Large intestine (tissue), 3 donors: ENCODE measurements around the gene EXOC3. TPM values are rescaled to one million over a fixed set of nuclear protein-coding genes. Genes with fewer than 3 reads are reported as not detected.

Experiments used
- DNase-seq, 2 donors: peaks; one replicate each; pipeline versions ENCODE4 v3.0.0 to v3.0.0-alpha.2; 2013
- H3K27ac ChIP-seq: one replicate; pipeline ENCODE4 v1.5.1; 2013; ENCODE audit warnings: low read length
- H3K27me3 ChIP-seq: 2 replicates; pipeline ENCODE4 v1.6.1; 2013; ENCODE audit warnings: low read length; ENCODE audit not compliant: control insufficient read depth, insufficient read depth
- H3K36me3 ChIP-seq: 2 replicates; pipeline ENCODE4 v1.6.1; 2013; ENCODE audit warnings: low read length; ENCODE audit not compliant: control insufficient read depth, insufficient read depth
- H3K4me1 ChIP-seq: one replicate; pipeline ENCODE4 v1.6.1; 2013; ENCODE audit warnings: low read length; ENCODE audit not compliant: control insufficient read depth, insufficient read depth
- H3K4me3 ChIP-seq: one replicate; pipeline ENCODE4 v1.5.1; 2013; ENCODE audit warnings: low read length
- H3K9me3 ChIP-seq: one replicate; pipeline ENCODE4 v1.6.1; 2013; ENCODE audit warnings: mild to moderate bottlenecking, low read depth, low read length, moderate library complexity; ENCODE audit not compliant: control insufficient read depth
- WGBS: methylation state at CpG from one replicate; pipeline ENCODE4 v1.1.5; 2013; ENCODE audit warnings: low lambda C conversion rate; ENCODE audit not compliant: insufficient coverage; 5-methylcytosine and 5-hydroxymethylcytosine counted together
- polyA plus RNA-seq: library from polyadenylated mRNA; unstranded; fragments of 120-200 nt; gene quantifications from one replicate; pipeline ENCODE4 v1.2.1, GENCODE V29; 2013

The EXOC3 gene
- polyA plus RNA-seq, 1 donor = 59.1 TPM

GRCh38 chr5:440401-441201, 2.4 kb upstream of the EXOC3 start:
- H3K4me3 ChIP-seq = no peak overlapping the region
- H3K36me3 ChIP-seq = peaks cover 2% of the 10 kb centered on the region
- DNase-seq = no peak
- no peaks in the 10 kb centered on the region for H3K9me3 ChIP-seq
- H3K27ac ChIP-seq = no peak overlapping the region
- WGBS = 92% methylated on average over 7 of the region's 18 CpGs
- H3K27me3 ChIP-seq = no peaks in the 10 kb centered on the region
- peaks cover 11% of the 10 kb centered on the region for H3K4me1 ChIP-seq

DNA sequence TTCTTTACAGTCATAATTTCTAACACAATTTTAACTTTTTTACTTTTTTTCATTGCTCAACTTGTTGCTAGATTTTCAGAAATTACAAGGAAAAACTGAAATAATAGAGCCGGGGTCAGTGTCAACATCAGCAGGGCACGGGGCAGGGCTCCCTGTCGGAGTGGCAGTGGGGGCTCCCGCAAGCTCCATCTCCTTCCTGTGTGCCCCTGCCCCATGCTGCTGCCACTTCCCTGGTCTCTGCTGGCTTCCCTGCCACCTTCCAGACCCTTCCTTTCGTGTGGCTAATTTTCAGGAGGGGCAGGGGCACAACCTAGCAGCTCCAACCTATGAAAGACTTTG, 1.0 kb upstream of the EXOC3 start:
- Histone ChIP-seq H3K27me3 (no peaks in the 10 kb centered on the region), H3K36me3 (peaks cover 11% of the 10 kb centered on the region), H3K9me3 (no peaks in the 10 kb centered on the region), H3K4me3 (peak overlapping the region; percentile 96), H3K27ac (no peak overlapping the region), H3K4me1 (peaks cover 11% of the 10 kb centered on the region)
- 100% methylated on average over 1 of the region's 5 CpGs for WGBS
- DNase-seq = no peak

DNA sequence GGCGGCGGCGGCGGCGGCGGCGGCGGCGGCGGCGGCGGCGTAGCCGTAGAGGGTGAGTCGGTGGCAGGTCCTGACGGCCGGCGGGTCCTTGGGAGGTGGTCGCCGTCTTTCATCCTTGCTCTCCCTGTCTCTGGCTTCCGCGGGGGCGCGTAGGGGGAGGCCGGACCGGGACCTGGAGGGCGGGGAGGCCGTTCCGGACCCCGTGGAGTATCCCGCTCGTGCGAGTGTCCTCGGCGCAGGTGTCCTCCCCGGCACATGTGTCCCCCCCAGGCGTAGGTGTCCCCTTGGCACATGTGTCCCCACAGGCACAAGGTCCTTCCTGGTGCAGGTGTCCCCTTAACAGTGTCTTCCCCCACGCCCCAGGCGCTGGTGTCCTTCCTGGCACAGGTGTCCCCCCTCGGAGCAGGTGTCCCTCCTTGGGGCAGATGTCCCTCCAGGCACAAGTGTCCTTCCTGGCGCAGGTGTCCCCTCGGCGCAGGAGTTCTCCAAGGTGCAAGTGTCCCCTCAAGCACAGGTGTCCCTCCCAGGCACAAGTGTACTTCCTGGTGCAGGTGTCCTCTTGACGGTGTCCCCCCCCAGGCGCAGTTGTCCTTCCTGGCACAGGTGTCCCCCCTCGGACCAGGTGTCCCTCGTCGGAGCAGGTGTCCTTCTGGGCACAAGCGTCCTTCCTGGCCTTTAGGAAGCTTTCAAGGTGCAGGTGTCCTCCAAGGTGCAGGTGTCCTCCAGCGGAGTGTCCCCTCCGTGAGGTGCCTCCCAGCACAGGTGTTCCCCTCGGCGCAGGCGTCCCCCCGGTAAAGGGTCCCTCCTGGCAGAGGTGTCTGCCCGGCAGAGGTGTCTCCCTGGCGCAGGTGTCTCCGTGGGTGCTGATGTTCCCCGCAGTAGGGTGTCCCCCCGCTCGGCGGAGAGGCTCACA, 519 bp downstream of the EXOC3 start:
- no CpG with 5 or more reads among the region's 62 CpGs for WGBS
- Histone ChIP-seq H3K36me3 (peaks cover 26% of the 10 kb centered on the region), H3K4me1 (peaks cover 11% of the 10 kb centered on the region), H3K4me3 (peak overlapping the region; percentile 96), H3K27me3 (no peaks in the 10 kb centered on the region), H3K9me3 (no peaks in the 10 kb centered on the region), H3K27ac (no peak overlapping the region)
- peak in 1 of 2 donors; percentile 50 for DNase-seq

DNA sequence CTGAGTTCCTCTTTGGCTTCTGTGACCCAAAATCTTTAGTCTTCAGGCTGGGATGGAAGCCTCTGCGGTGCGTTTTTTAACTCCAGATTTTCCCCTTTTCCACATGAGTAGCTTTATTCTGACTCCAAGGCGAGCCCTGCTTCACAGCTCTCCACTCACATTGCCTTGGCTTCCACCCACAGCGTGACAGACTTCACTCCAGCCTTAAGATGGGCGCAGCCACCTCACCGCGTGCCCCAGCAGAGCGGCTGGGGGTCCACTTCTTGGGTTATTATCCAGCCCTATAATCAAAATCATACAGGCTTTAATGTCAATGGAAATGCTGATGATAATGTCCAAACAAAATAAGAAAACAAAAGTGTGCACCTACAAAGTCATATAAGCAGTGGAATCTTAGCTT, 1.2 kb downstream of the EXOC3 start:
- Histone ChIP-seq H3K4me1 (peaks cover 11% of the 10 kb centered on the region), H3K27me3 (no peaks in the 10 kb centered on the region), H3K36me3 (peaks cover 34% of the 10 kb centered on the region), H3K9me3 (no peaks in the 10 kb centered on the region), H3K4me3 (peak overlapping the region; percentile 96), H3K27ac (no peak overlapping the region)
- DNase-seq = no peak
- no CpG with 5 or more reads among the region's 8 CpGs for WGBS

DNA sequence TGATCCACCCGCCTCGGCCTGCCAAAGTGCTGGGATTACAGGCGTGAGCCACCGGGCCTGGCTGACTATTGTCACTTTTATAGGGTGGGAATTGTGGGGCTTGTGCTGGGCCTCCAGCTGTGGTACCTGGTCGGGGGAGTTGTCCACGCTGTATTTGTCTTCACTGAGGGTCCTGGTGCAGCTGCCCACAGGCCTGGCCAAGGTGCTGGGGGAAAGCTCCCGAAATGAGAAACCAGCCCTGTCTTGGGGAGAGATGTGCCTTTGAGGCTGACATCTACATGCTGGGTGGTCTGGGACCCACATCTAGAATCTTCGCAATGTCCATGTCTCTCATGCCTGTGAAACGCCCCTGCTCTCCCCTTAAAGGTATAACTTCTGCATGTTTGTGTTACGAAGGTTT, 2.6 kb downstream of the EXOC3 start:
- Histone ChIP-seq H3K27me3 (no peaks in the 10 kb centered on the region), H3K27ac (no peak overlapping the region), H3K4me3 (no peak overlapping the region), H3K9me3 (peaks cover 3% of the 10 kb centered on the region), H3K4me1 (peaks cover 11% of the 10 kb centered on the region), H3K36me3 (peaks cover 46% of the 10 kb centered on the region)
- WGBS = no CpG with 5 or more reads among the region's 10 CpGs
- DNase-seq = no peak

DNA sequence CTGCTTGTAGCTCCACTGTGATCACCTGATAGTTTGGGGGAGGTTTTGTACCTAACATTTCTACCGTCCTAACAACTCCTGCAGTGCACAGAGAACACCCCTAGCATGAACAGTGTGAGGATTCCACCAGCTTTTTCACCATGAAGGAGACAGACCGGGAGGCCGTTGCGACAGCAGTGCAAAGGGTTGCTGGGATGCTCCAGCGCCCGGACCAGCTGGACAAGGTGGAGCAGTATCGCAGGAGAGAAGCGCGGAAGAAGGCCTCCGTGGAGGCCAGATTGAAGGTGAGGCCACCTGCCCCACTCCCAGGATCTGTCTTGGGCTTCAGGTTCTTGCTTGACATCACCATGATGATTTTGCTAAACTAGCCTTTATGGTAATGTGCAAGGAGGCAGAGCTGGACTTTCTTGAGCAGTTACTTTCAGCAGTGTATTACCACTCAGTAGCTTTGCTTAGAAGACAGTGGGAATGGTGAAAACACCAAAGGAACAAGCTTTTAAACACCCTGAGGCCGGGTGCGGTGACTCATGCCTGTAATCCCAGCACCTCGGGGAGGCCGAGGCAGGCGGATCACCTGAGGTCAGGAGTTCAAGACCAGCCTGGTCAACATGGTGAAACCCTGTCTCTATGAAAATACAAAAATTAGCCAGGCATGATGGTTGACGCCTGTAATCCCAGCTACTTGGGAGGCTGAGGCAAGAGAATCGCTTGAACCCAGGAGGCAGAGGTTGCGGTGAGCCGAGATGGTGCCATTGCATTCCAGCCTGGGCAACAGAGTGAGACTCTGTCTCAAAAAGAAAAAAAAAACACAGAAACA, 3.3 kb downstream of the EXOC3 start:
- Histone ChIP-seq H3K9me3 (peaks cover 3% of the 10 kb centered on the region), H3K27ac (no peak overlapping the region), H3K27me3 (no peaks in the 10 kb centered on the region), H3K36me3 (peaks cover 46% of the 10 kb centered on the region), H3K4me1 (peaks cover 11% of the 10 kb centered on the region), H3K4me3 (no peak overlapping the region)
- no peak for DNase-seq
- no CpG with 5 or more reads among the region's 19 CpGs for WGBS

DNA sequence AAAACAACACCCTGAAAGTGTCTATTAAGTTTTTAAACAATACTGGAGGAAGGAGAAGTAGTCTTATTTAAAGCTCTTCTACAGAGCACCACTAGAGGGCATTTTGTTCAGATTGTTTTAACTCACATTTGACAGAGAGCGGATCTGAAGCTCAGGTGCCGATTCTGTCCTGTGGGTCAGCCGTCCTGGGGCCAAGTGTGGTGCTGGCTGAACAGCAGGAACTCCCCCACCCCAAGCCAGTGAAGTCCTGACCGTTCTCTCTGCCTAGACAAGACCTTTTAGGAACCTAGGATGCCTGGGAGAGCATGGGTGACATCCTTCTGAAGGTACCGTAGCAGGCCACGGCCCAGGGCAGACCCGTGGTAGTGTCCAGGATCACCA, 3.9 kb downstream of the EXOC3 start:
- DNase-seq = no peak
- H3K36me3 ChIP-seq = peaks cover 51% of the 10 kb centered on the region

GRCh38 chr5:447501-447900, 4.5 kb downstream of the EXOC3 start:
- Histone ChIP-seq H3K4me1 (peaks cover 5% of the 10 kb centered on the region), H3K36me3 (peaks cover 55% of the 10 kb centered on the region), H3K4me3 (no peak overlapping the region), H3K27ac (no peak overlapping the region), H3K9me3 (peaks cover 12% of the 10 kb centered on the region), H3K27me3 (no peaks in the 10 kb centered on the region)
- DNase-seq = no peak
- WGBS = no CpG with 5 or more reads among the region's 21 CpGs

More for the DNA sequence above, 3.9 kb downstream of the EXOC3 start:
- H3K27ac ChIP-seq = no peak overlapping the region
- H3K9me3 ChIP-seq = peaks cover 8% of the 10 kb centered on the region
- WGBS = no CpG with 5 or more reads among the region's 7 CpGs
- peaks cover 10% of the 10 kb centered on the region for H3K4me1 ChIP-seq
- no peak overlapping the region for H3K4me3 ChIP-seq
- no peaks in the 10 kb centered on the region for H3K27me3 ChIP-seq

DNA sequence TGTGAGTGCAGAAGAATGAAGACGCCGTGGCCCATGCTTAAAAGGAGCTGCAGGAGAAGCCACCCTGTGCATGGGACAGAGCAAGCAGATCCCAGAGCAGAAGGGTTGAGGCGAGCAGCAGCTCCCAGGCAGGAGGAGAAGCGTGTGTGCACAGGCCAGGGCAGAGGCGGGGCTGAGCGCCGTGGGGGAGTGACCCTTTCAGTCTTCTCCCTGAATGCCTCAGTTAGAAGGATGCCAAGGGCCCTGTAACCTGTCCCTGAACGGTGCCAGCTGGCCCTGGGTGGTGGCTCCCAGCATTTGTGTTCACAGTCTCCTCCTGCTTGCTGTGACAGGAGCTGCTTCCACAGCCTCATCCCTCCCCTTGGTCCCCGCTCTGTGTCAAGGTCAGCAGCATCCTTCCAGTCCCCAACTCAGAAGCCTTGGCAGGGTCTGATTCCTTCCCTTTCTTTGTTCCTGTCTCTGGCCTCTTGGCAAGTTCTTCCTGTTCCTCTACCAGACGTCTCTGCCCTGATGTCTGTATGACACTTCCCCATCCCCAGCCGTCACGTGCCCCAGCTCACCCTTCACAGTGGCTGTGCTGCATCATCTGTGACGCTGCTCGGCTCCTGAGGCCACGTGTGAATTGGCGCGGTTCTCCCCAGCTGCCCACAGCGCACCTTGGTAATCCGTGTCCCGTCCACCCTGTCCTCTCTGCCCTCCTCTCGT, 5.2 kb downstream of the EXOC3 start:
- WGBS = 100% methylated on average over 2 of the region's 21 CpGs
- no peaks in the 10 kb centered on the region for H3K27me3 ChIP-seq
- no peak for DNase-seq

GRCh38 chr5:448766-449090, 5.8 kb downstream of the EXOC3 start:
- no peak overlapping the region for H3K4me3 ChIP-seq
- peaks cover 67% of the 10 kb centered on the region for H3K36me3 ChIP-seq
- 100% methylated on average over 1 of the region's 12 CpGs for WGBS
- peaks cover 18% of the 10 kb centered on the region for H3K9me3 ChIP-seq
- no peak overlapping the region for H3K27ac ChIP-seq
- no peak for DNase-seq
- H3K27me3 ChIP-seq = no peaks in the 10 kb centered on the region
- peaks cover 5% of the 10 kb centered on the region for H3K4me1 ChIP-seq

More for the DNA sequence above, 5.2 kb downstream of the EXOC3 start:
- Histone ChIP-seq H3K4me3 (no peak overlapping the region), H3K4me1 (peaks cover 5% of the 10 kb centered on the region), H3K9me3 (peaks cover 18% of the 10 kb centered on the region), H3K27ac (no peak overlapping the region), H3K36me3 (peaks cover 62% of the 10 kb centered on the region)
